ENCODE results near the gene AP3D1. TPM values are rescaled to one million over a fixed set of nuclear protein-coding genes. Genes with fewer than 3 reads are reported as not detected.

AP3D1 gene
- total RNA-seq, 1 donor from 2014 or later, result 109 TPM

- CTCF ChIA-PET, result interaction anchor here (0.7 to 2.0 kb wide), 12 partner anchors 10 to 465 kb away, joined by 3 to 8 read pairs (median 3); partner anchors contain the start of genes AP3D1 and PLEKHJ1
- Mint-ChIP-seq H3K4me3 (peak overlapping the region; percentile 72), H3K27ac (peak overlapping the region; percentile 43), H3K36me3 (ENCODE audit: low read depth) (peaks cover 12% of the 10 kb centered on the region), H3K9me3 (no peaks in the 10 kb centered on the region), H3K27me3 (no peaks in the 10 kb centered on the region), H3K4me1 (peaks cover 77% of the 10 kb centered on the region)
- intact Hi-C loops (cut with micrococcal nuclease), result loop anchor here (1.0 to 5.0 kb wide), 7 partner anchors 12 to 286 kb away; partner anchors contain the start of genes AP3D1, LMNB2, PLEKHJ1 and SF3A2
- ATAC-seq (ENCODE audit: low read depth), result peak; percentile 71
- no peak for TF ChIP-seq CTCF (IDR thresholded peaks at IDR 0.05)
- DNase-seq, result peak; percentile 90
- POLR2A ChIA-PET, result interaction anchor here (0.5 to 2.1 kb wide), 36 partner anchors 8 to 791 kb away, joined by 3 to 22 read pairs (median 4); partner anchors contain the start of genes ADAT3, AP3D1, DOT1L and GADD45B
Measured at GRCh38 chr19:2171349-2172145, 20.2 kb upstream of the AP3D1 start.

- H3K4me1 Mint-ChIP-seq, result peaks cover 80% of the 10 kb centered on the region
- H3K27me3 Mint-ChIP-seq, result no peaks in the 10 kb centered on the region
- POLR2A ChIA-PET, result interaction anchor here (0.7 to 2.1 kb wide), 30 partner anchors 8 to 305 kb away, joined by 3 to 22 read pairs (median 4); partner anchors contain the start of genes AP3D1, DOT1L, GADD45B and PLEKHJ1
- ATAC-seq (ENCODE audit: low read depth) (peak; percentile 11), DNase-seq (no peak)
- H3K36me3 Mint-ChIP-seq (ENCODE audit: low read depth), result peaks cover 10% of the 10 kb centered on the region
- no peak for TF ChIP-seq CTCF (IDR thresholded peaks at IDR 0.05)
- no peaks in the 10 kb centered on the region for H3K9me3 Mint-ChIP-seq
- H3K4me3 Mint-ChIP-seq, result peak overlapping the region; percentile 72
- CTCF ChIA-PET, result interaction anchor here (1.0 to 2.0 kb wide), 8 partner anchors 11 to 163 kb away, joined by 3 to 8 read pairs (median 3); partner anchors contain the start of genes AP3D1 and PLEKHJ1
- intact Hi-C loops (cut with micrococcal nuclease), result loop anchor here (1.0 to 5.0 kb wide), 7 partner anchors 12 to 286 kb away; partner anchors contain the start of genes AP3D1, LMNB2, PLEKHJ1 and SF3A2
- H3K27ac Mint-ChIP-seq, result peak overlapping the region; percentile 43
Measured at GRCh38 chr19:2170987-2171348, 19.6 kb upstream of the AP3D1 start.

DNA sequence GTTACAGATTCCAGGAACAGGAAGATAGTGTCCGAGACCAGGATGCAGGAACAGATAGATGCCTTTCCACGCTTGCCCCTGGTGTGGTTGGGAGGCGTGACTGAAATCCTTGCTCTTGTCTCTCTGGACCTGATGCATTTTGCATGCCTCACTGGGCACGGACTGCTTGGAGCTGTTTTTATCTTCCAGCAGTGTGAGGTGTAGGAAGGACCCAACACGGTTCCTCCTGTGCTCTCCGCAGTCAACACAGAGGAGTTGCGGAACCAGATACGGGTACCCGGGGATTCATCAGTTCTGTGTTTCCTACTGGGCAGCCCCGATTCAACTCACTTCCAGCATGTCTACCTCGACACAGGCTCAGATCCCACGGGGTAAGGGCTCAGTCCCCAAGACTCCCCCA is 18.9 kb upstream of the AP3D1 start:
- H3K27ac Mint-ChIP-seq, result peak overlapping the region; percentile 43
- ChIA-PET POLR2A (interaction anchor here (1.4 to 3.4 kb wide), 10 partner anchors 10 to 306 kb away, joined by 3 to 17 read pairs (median 4); partner anchors contain the start of genes AP3D1 and GADD45B), CTCF (interaction anchor here (2.0 kb wide), 1 partner anchor 65 kb away, joined by 7 read pairs; the partner anchor contains the start of gene PLEKHJ1)
- peaks cover 10% of the 10 kb centered on the region for H3K36me3 Mint-ChIP-seq (ENCODE audit: low read depth)
- no peak for ATAC-seq (ENCODE audit: low read depth)
- no peaks in the 10 kb centered on the region for H3K9me3 Mint-ChIP-seq
- H3K4me3 Mint-ChIP-seq, result peak overlapping the region; percentile 52
- no peaks in the 10 kb centered on the region for H3K27me3 Mint-ChIP-seq
- H3K4me1 Mint-ChIP-seq, result peaks cover 86% of the 10 kb centered on the region
- no peak for TF ChIP-seq CTCF (IDR thresholded peaks at IDR 0.05)
- intact Hi-C loops (cut with micrococcal nuclease), result loop anchor here (5.0 kb wide), 1 partner anchor 287 kb away; the partner anchor contains the start of gene LMNB2
- DNase-seq, result no peak

GRCh38 chr19:2168619-2169424 is 17.5 kb upstream of the AP3D1 start:
- TF ChIP-seq CTCF (IDR thresholded peaks at IDR 0.05), result no peak
- H3K36me3 Mint-ChIP-seq (ENCODE audit: low read depth), result peaks cover 9% of the 10 kb centered on the region
- peak; percentile 49 for ATAC-seq (ENCODE audit: low read depth)
- peak; percentile 74 for DNase-seq
- CTCF ChIA-PET, result interaction anchor here (1.0 kb wide), 1 partner anchor 105 kb away, joined by 4 read pairs; no protein-coding TSS in a partner anchor
- H3K27me3 Mint-ChIP-seq, result no peaks in the 10 kb centered on the region
- no peaks in the 10 kb centered on the region for H3K9me3 Mint-ChIP-seq
- H3K27ac Mint-ChIP-seq, result peak overlapping the region; percentile 92
- POLR2A ChIA-PET, result interaction anchor here (0.6 to 3.4 kb wide), 25 partner anchors 11 to 439 kb away, joined by 3 to 37 read pairs (median 4); partner anchors contain the start of genes AP3D1, GADD45B and TIMM13
- intact Hi-C loops (cut with micrococcal nuclease), result loop anchor here (1.0 to 5.0 kb wide), 6 partner anchors 55 to 453 kb away; partner anchors contain the start of genes GADD45B, IZUMO4 and MOB3A
- H3K4me3 Mint-ChIP-seq, result peak overlapping the region; percentile 84
- peaks cover 84% of the 10 kb centered on the region for H3K4me1 Mint-ChIP-seq
